CD4-positive, alpha-beta T cell treated with Interleukin-2 at 100 ng/mL for 4 hours (primary cell): ENCODE data around the gene GJE1.
"Not testable (repeated sequence)": the region's sequence is repeated elsewhere in the genome, so short reads cannot be mapped to it uniquely, and the experiment has no call there.

Experiments
- DNase-seq: peaks from one replicate; pipeline ENCODE4 v3.0.0-alpha.2; 2020; ENCODE audit warnings: low spot score

The GJE1 gene, protein sequence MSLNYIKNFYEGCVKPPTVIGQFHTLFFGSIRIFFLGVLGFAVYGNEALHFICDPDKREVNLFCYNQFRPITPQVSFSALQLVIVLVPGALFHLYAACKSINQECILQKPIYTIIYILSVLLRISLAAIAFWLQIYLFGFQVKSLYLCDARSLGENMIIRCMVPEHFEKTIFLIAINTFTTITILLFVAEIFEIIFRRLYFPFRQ

DNA sequence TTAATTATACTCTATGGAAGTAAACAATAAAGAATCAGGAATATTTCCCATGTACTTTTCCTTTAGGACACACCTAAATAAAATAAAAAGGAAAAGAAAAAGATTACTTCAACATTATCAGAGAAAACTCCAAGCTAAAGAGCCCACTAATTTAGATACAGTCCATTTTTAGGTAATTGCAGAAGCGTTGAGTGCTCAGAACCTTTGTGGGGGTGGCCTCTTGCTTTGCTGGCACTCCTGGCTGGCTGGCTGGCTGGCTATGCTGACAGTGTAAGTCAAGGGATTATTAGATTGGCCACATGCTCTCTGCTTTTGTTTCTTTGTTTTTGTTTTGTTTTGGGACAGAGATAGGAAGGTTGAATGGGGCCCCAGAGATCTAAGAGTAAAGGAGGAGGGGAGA is at the start of gene GJE1:
TSS of gene GJE1 (plus strand) at position 301 of the 400 bp plus-strand sequence. CDS start 234 bp downstream, outside the sequence.
- no peak for DNase-seq

DNA sequence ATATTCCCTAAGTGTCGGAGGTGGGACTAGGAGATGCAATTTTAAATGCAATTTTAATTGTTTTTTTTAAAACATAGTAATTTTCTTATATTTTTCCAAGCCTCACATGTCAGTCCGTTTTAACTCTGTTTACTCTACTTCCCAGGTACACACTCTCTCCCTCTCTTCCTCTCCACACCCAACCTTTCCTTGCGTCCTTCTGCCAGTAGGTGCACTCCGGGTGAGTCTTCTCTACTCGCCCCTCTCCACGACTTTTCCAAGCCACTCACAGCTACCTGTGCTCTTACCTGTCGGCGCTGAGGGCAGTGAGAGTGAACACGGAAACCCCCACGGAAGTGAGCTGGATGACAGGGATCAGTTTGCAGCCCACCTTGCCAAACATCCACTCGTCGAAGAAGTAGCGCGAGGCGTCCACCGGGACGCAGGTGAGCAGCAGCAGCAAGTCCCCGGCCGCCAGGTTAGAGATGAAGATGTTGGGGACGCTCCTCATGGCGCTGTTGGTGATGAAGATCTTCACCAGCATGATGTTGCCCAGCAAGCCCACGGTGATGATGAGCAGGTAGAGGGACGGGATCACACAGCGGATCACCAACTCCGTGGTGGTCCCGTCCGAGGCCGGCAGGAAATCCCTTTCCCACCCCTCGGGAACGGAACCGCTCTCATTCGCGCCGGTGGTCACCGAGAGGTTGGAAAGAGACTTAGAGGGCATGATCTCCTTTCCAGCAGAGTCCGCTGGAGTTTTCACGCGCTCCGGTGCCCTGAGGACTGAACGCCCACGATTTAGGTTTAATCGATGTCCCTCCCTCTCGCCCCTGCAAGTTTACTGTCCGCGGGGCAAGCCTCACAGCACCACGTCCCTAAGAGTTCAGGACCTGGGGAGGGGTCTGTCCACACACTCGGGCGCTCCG is 44.5 kb upstream of the GJE1 start:
- no peak for DNase-seq

DNA sequence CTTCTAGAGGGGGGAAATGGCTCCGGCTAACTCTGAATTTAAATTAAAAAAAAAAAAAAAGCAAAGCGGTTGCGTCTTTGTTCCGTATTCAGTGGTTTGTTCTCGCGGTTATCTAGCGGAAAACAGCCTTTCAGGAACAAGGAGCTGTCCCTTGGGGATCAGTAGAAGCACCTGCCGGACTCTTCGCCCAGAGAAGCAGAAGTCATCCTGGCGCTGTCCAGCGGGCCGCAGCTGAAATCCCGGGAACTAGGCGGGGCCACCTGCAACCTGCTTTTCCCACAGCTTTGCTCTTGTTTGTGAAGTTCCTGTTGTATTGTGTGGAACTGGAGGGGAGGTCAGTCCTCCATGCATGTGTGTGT is 43.9 kb upstream of the GJE1 start:
- DNase-seq, result no peak

DNA sequence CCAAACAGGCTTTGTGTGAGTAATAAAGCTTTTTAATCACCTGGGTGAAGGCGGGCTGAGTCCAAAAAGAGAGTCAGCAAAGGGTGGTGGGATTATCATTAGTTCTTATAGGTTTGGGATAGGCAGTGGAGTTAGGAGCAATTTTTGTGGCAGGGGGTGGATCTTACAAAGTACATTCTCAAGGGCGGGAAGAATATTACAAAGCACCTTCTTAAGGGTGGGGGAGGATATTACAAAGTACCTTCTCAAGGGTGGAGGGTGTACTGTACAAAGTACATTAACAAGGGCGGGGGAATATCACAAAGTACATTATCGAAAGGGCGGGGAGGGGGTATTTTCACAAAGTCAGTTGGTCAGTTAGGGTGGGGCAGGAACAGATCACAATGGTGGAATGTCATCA is 27.9 kb upstream of the GJE1 start:
- not testable (repeated sequence) for DNase-seq

DNA sequence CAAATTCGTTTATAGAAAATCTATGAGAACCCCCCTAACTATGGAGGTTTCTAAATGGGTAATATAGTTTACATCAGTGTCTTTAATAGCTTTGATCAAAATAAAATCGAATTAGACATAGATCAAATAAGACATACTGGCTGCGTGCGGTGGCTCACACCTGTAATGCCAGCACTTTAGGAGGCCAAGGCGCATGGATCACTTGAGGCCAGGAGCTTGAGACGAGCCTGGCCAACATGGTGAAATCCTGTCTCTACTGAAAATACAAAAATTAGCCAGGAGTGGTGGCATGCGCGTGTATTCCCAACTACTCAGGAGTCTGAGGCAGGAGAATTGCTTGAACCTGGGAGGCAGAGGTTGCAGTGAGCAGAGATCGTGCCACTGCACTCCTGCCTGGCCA is 21.9 kb upstream of the GJE1 start:
- not testable (repeated sequence) for DNase-seq

DNA sequence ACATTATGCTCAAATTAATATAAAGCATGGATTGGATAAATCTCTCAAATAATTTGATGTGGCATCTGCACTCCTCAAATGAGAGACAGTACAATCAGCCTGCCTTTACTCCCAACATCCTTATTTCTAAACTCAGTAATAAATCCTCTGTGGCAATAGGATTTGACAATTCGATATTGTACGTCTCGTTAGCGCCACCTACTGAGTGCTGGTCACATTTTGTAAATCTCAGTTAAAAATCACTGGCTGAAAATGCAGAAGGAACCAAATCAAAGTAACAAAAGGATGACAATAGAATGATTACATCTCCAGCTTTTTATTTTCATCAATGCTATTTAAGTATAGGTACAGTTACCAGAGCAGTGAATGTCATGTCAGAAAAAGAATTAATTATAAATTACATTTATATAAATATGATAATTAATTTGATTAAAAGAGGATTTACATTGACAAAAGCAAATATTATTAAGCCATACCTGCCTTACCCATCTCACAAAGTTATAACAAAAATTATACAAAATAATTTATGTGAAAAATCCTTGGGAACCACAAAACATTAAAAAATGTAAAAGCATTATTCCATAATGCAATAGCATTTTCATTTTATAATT is 20.2 kb upstream of the GJE1 start:
- peak; percentile 74 for DNase-seq

DNA sequence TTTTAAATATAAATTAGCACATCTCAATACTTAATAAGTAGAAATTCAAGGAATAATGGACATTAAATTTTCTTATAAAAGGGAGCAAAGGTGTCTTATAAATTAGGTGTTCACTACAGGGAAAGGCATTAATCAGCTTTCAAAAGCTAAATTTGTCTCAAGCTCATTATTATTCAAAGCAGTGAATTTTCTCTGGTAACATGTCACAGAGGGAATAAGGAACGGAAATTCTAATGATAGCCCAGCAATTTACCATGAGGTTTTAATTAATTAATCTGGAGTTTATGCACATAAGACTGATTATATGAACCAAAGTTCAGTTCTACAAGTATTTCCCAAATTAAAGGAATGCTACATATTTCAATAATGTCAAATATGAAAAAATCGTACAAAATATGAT is 15.4 kb upstream of the GJE1 start:
- DNase-seq, result no peak

DNA sequence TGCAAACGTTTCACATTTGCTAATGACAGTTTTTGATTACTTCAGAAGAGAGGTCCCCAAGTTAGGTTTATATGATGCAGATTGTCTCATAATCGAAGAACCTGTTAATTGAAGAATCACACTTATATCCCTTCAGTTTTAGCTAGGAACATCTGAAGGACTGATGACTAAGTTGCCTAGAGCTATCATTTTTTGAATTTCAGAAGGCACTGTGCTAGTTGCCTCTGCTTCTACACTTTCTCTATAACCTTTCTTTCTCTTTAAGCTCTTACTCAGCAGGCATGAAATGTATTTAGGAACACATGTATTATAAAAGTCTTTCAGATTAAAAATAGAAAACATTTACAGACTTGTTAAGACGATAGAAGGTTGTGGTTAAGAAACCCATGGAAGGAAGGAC is 14.4 kb upstream of the GJE1 start:
- DNase-seq, result no peak

DNA sequence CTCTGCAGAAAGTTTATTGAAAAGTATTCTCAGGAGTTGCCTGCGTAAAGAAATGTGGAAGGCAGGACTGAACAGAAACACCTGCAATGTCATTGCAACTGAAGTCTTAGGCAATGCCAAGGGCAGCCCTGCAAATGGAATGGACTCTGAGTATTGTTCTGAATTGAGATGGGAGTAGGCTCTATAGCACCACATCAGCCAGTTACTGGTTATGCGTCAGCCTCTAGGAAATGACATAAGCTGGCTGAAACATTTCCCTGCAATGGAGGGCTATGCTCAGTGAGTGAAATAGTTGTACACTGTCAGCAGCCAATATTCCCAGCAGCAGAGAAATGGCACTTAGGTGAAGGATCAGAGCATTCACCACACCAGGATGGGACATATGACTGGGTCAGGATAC is 13.8 kb upstream of the GJE1 start:
- no peak for DNase-seq

DNA sequence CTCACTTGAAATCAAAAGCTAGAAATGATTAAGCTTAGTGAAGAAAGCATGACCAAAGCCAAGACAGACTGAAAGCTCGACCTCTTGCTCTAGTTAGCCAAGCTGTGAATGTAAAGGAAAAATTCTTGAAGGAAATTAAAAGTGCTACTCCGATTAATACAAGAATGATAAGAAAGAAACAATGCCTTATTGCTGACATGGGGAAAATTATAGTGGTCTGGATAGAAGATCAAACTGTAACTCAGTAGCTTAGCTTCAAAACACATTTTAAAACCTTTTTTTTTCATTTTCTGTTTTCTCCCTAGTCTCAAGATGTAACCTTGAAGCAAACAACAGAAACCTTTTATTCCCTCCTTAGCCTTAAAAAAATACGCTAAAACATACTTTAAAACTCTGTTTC is 11.4 kb upstream of the GJE1 start:
- DNase-seq, result no peak

DNA sequence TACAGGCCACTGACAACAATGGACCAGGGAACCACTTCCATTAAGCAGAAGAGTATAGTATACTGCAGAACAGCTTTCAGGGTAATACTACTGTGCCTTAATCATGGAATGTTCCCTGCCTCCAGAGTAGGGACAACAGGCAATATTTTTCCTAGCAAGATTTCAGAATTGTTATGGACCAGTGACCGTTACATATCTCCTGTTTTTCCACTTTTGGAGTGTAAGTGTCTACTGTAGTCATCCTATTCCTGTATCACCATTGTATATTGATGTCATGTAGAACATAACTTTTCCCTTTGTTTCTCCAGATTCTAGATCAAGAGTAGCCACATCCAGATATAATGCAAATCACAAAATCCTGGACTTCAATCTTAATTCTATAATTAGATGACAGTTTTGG is 1.9 kb upstream of the GJE1 start:
- DNase-seq, result no peak

DNA sequence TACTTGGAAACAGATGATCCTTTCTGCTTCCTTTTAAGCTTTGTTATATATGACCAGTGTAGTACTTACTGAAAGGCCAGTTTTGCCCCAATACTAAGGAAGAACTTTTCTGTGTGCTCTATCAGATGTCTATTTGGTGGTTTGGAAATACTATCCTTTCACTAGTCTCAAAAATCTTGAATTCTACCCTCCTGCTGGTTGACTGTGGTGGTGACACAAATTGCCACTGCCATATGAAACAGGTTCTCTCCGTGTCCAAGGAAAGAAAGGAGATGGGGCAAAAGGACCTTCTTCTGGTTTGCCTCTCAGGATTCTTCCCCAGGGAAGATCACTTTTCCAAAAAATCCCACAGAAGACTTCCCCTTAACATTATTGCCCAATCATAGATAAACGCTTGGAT is 6.2 kb downstream of the GJE1 start:
- no peak for DNase-seq

DNA sequence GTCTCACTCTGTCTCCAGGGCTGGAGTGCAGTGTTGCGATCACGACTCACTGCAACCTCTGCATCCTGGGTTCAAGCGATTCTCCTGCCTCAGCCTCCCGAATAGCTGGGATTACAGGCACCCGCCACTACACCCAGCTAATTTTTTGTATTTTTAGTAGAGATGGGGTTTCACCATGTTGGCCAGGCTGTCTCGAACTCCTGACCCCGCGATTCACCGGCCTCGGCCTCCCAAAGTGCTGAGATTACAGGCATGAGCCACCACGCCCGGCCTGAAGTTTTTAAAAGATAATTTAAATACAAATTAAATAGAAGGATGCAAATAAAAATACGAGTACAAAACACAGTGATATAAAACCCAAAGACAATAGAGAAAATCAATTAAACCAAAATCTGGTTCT is 8.8 kb downstream of the GJE1 start:
- not testable (repeated sequence) for DNase-seq

DNA sequence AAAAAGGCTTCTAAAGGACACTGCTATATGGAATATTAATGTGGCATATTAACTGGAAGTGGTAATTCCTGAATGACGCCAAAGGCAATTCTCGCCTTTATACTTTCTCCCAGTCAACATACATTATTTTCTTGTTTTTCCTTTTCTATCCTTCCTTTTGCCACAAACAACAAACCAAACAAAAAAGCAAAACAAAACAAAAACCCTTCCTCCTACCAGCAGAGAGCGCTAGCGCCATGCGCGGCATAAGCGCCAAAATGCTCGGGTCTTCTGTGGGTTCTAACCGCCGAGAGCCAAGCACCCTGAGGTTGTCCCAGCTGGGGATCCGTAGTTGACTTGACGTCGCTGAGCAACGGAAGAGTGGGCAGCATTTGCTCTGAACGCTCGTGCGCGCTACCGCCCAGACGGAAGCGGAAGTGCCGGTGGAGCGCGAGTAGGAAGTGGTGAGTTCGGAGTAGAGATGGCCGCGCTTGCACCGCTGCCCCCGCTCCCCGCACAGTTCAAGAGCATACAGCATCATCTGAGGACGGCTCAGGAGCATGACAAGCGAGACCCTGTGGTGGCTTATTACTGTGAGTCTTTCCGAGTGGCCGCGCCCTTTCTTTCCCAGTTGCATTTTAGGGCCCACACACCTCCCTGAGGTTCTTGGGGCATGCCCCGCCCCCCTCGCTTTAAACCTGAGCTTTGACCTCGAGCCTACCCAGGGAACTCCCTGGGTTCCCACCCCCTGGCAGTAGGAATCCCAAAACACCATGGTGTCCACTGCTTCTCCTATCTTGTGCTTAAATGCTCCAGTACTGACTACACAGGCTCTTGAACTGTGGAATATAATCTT is 14.3 kb downstream of the GJE1 start, which contains the start of the genes NMBR and VTA1:
TSS of gene NMBR (minus strand) at position 295 of the 835 bp plus-strand sequence. CDS start 58,464 bp downstream, outside the sequence.
TSS of gene VTA1 (plus strand) at position 436 of the 835 bp plus-strand sequence. CDS start at position 461, 25 bp downstream.
- DNase-seq, result peak; percentile 98

DNA sequence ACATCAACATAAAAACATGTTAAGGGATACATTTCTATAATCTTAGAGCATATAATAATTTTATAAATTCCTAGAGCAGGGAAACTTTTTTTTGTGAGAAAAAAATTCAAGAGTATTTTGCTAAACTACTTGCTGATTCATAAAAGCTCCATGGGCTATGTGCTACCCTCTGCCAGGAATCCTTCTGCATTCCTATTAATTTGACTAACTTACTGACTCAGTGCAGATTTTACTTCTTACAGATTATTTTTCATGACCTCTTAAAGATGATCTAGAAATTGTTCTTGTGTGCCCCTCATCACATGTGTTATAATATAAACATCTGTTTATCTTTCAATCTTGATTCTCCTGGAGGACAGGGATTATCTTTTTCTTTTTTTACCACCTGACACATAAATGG is 20.0 kb downstream of the GJE1 start:
- no peak for DNase-seq

DNA sequence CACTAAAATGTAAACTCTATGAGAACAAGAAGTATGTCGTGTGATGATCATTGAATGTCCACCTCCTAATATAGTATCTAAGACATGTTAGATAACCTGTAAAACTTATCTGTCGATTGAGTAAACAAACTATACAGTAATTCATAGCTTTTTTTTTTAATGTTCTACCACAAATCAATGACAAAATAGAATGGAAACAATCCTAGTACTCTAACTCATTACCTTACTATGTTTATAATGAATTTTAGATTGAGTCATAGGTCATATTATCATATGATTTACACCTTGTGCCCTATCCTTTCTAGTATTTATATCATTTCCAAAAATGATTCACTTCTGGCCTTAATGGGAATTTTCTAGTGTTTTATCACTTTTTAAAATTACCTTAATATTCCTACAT is 20.5 kb downstream of the GJE1 start:
- no peak for DNase-seq

DNA sequence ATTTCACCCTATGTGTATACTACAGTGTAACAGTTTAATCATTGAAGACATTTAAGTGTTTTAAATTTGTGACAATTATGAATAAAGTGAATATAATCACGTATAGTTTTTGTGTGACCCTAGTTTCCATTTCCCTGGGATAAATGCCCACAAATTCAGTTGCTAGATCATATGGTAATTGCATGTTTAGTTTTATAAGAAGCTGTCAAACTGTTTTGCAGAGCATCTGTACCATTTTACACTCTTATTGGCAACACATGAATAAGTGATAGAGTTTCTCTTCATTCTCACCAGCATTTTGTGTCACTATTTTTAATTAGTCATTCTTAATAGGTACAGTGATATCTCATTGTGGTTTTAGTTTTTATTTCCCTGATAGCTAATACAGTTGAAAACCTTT is 21.6 kb downstream of the GJE1 start:
- no peak for DNase-seq

DNA sequence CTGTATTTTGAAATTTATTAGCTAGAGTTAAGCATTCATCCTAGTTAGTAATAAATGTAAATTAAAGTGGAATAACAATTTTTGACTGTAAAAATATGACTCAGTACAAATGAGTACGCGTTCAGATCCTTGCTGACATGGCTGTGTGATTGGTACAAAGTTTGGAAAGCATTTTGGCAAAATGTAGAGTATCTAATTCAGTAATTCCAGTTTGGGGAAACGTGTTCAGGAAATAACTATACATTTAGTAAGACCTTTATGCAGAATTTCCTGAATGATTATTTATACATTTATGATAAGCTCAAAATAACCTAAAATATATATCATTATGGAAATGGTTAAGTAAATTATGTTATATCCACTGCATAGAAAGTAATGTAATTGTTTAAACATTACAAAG is 22.4 kb downstream of the GJE1 start:
- DNase-seq, result no peak

DNA sequence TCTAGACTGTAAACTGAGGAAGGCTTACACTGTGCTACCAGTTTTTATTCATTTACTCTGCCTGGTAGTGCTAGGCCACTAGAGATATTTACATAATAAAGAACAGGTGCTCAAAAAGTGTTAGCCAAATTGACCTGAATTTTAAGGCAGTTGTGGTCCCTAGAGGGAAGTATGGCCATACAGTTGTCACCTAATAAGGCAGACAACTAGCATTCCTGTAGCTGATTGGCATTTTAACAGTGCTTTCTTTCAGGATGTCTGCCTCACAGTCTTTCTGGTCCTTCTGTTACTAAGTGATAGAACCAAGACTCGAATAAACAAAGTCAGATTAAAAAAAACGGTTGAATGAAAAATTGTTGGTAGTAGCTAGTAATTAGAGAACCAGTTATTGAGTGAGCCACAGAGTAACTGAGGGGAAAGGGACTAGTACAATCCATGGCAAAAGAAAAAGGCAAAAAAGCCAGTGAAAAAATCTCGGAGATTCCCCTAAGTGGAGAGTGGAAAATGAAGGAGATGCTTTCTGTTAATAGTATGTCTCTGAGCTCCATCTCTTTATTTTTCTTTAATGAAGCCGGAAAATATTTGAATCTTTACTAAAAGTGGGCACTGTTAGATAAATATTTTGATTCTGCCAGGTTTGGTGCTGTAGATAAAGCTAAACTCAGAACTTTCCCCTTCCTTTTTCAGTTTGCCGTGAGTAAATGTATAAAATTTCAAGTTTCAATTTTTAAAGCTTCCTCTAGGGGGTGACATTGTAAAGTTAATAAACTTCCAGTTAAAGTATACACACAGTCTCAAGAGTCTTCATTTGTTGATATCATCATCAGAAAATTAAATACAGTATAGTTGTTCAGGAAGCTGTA is 23.4 kb downstream of the GJE1 start:
- peak; percentile 48 for DNase-seq

DNA sequence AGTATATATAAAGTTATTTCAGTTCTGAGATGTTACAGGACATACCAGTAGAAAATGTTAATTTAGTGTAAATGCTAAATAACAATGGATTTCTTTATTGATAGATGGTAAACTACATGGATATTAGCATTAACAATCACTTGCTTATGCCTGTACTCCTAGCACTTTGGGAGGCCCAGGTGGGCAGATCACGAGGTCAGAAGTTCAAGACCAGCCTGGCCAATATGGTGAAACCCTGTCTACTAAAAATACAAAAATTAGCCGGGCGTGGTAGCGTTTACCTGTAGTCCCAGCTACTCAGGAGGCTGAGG is 24.0 kb downstream of the GJE1 start:
- DNase-seq, result not testable (repeated sequence)

DNA sequence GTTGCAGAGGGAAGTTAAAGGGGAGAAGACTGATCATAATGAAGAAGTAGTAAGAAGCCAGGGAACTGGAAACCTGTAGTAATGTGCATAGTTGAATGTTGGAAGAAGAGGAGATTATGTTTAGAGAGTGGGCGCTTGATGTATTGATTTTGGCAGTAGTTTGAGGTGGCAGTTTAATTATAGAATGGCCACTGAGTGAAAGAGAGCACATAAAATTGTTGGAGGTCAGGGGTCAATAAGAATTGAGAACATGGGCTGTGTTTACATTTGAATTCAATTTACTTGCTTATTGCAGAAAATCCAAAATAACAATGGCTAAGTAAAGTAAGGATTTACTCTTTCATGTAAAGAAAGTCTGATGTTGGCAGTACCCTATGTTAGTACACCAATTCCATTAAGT is 30.1 kb downstream of the GJE1 start:
- no peak for DNase-seq
